Tibial nerve (tissue), 4 donors: ENCODE results near the gene CLDN1. TPM values are rescaled to one million over a fixed set of nuclear protein-coding genes. Genes with fewer than 3 reads are reported as not detected.

Experiments used
- DNase-seq, 2 donors: peaks; one replicate each; pipeline ENCODE4 v3.0.0-alpha.2; 2019; ENCODE audit warnings: low spot score in 2 of 2
- H3K27ac ChIP-seq, 4 donors: fragments of 200-600 bp; sonication (generic) in 3 of 4; one replicate each; pipeline ENCODE4 v1.5.1; 2017 to 2019; ENCODE audit warnings: mild to moderate bottlenecking in 1 of 4
- H3K27me3 ChIP-seq, 2 donors: fragments of 200-600 bp; sonication (generic) in 1 of 2; one replicate each; pipeline versions ENCODE4 v1.5.1 to v1.6.0; 2017 to 2019
- H3K36me3 ChIP-seq, 3 donors: fragments of 200-600 bp; sonication (generic); one replicate each; pipeline ENCODE4 v1.5.1; 2018 to 2019
- H3K4me1 ChIP-seq, 4 donors: fragments of 200-600 bp; sonication (generic) in 3 of 4; one replicate each; pipeline ENCODE4 v1.5.1; 2017 to 2019
- H3K4me3 ChIP-seq, 4 donors: fragments of 200-600 bp; sonication (generic) in 3 of 4; one replicate each; pipeline ENCODE4 v1.5.1; 2017 to 2019; ENCODE audit warnings: mild to moderate bottlenecking in 1 of 4, moderate library complexity in 1 of 4
- H3K9me3 ChIP-seq, 4 donors: fragments of 200-600 bp; sonication (generic) in 3 of 4; one replicate each; pipeline ENCODE4 v1.5.1; 2017 to 2019
- CTCF ChIP-seq, 5 experiments: fragments of 200-600 bp in 3 of 5; fragments of 450-650 bp in 2 of 5; sonication (generic) in 3 of 5; IDR thresholded peaks; one replicate each; pipeline ENCODE4 v1.5.1; 2016 to 2019; ENCODE audit warnings: antibody characterized with exemption in 5 of 5, mild to moderate bottlenecking in 3 of 5, moderate library complexity in 2 of 5
- EP300 ChIP-seq, 2 donors: sonication (generic); formaldehyde crosslinking; IDR thresholded peaks; one replicate each; pipeline ENCODE4 v1.6.1; 2017; ENCODE audit warnings: antibody characterized with exemption in 2 of 2, mild to moderate bottlenecking in 1 of 2
- POLR2A ChIP-seq, 2 donors: fragments of 450-650 bp; IDR thresholded peaks; one replicate each; pipeline ENCODE4 v1.6.1; 2017; ENCODE audit warnings: antibody characterized with exemption in 2 of 2, mild to moderate bottlenecking in 2 of 2, moderate library complexity in 2 of 2
- WGBS, 2 donors: methylation state at CpG; one replicate each; pipeline ENCODE4 v1.1.5; 2018; 5-methylcytosine and 5-hydroxymethylcytosine counted together
- total RNA-seq, 4 donors: library from RNA; depleted of rRNA; stranded (reverse); fragments of >200 nt; gene quantifications; one replicate each; pipeline ENCODE4 v1.1.0, GENCODE V29; 2016

The CLDN1 gene
- total RNA-seq, 4 donors from 2014 or later: 74.7 to 208 (median 133) TPM

DNA sequence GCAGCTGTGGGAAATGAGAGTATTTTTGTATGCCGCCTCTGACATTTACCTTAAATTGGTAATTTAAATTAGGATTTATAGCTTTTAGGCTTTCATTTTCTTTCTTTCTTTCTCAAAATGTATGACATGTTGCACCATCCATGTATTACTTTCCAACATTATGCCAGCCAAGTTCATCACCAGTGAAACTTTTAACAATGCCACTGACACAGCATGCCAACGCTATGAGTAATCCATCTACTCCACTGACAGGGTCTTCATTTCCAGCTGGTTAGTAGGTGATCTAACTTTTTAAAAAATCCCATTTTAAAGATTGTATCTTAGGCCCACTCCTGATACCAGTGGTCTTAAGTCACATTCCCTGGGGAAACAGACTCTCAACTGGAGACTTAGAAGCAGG, 43.9 kb upstream of the CLDN1 start:
- Histone ChIP-seq H3K9me3 (no peaks in the 10 kb centered on the region), H3K4me3 (no peak overlapping the region), H3K36me3 (no peaks in the 10 kb centered on the region), H3K27ac (no peak overlapping the region), H3K4me1 (no peaks in the 10 kb centered on the region), H3K27me3 (no peaks in the 10 kb centered on the region)
- no peak for DNase-seq
- 44 to 66% methylated on average over 2 of the region's 2 CpGs for WGBS, 2 donors
- TF ChIP-seq CTCF (IDR thresholded peaks at IDR 0.05): no peak
- TF ChIP-seq EP300 (IDR thresholded peaks at IDR 0.05): no peak
- no peak for TF ChIP-seq POLR2A (IDR thresholded peaks at IDR 0.05)

- Histone ChIP-seq H3K9me3 (no peaks in the 10 kb centered on the region), H3K36me3 (no peaks in the 10 kb centered on the region), H3K27me3 (no peaks in the 10 kb centered on the region), H3K27ac (no peak overlapping the region), H3K4me1 (no peaks in the 10 kb centered on the region), H3K4me3 (no peak overlapping the region)
- no peak for TF ChIP-seq CTCF (IDR thresholded peaks at IDR 0.05)
- TF ChIP-seq EP300 (IDR thresholded peaks at IDR 0.05): no peak
- no peak for TF ChIP-seq POLR2A (IDR thresholded peaks at IDR 0.05)
- no peak for DNase-seq
- 78 to 79% methylated on average over 9 of the region's 9 CpGs for WGBS, 2 donors
Observed at GRCh38 chr3:190362258-190362657, 40.0 kb upstream of the CLDN1 start.

- TF ChIP-seq POLR2A (IDR thresholded peaks at IDR 0.05) (no peak), CTCF (IDR thresholded peaks at IDR 0.05) (no peak), EP300 (IDR thresholded peaks at IDR 0.05) (no peak)
- no peak overlapping the region for H3K4me3 ChIP-seq
- no peaks in the 10 kb centered on the region for H3K36me3 ChIP-seq
- 96 to 100% methylated on average over 1 of the region's 1 CpG for WGBS, 2 donors
- no peaks in the 10 kb centered on the region for H3K4me1 ChIP-seq
- H3K9me3 ChIP-seq: no peaks in the 10 kb centered on the region
- no peaks in the 10 kb centered on the region for H3K27me3 ChIP-seq
- H3K27ac ChIP-seq: no peak overlapping the region
- no peak for DNase-seq
Observed at GRCh38 chr3:190361791-190362190, 39.5 kb upstream of the CLDN1 start.

GRCh38 chr3:190360228-190360627, 38.0 kb upstream of the CLDN1 start:
- H3K27me3 ChIP-seq: no peaks in the 10 kb centered on the region
- H3K36me3 ChIP-seq: no peaks in the 10 kb centered on the region
- TF ChIP-seq POLR2A (IDR thresholded peaks at IDR 0.05) (no peak), EP300 (IDR thresholded peaks at IDR 0.05) (no peak), CTCF (IDR thresholded peaks at IDR 0.05) (no peak)
- no peak for DNase-seq
- H3K27ac ChIP-seq: peak overlapping the region in 1 of 4 donors; percentile 39
- H3K4me1 ChIP-seq: no peaks in the 10 kb centered on the region
- H3K4me3 ChIP-seq: no peak overlapping the region
- no peaks in the 10 kb centered on the region for H3K9me3 ChIP-seq
- 56 to 62% methylated on average over 2 of the region's 2 CpGs for WGBS, 2 donors

GRCh38 chr3:190359813-190360212, 37.6 kb upstream of the CLDN1 start:
- 23 to 25% methylated on average over 2 of the region's 2 CpGs for WGBS, 2 donors
- no peaks in the 10 kb centered on the region for H3K36me3 ChIP-seq
- no peak for TF ChIP-seq EP300 (IDR thresholded peaks at IDR 0.05)
- no peak for TF ChIP-seq POLR2A (IDR thresholded peaks at IDR 0.05)
- TF ChIP-seq CTCF (IDR thresholded peaks at IDR 0.05): no peak
- no peaks in the 10 kb centered on the region for H3K9me3 ChIP-seq
- H3K4me3 ChIP-seq: no peak overlapping the region
- no peak for DNase-seq
- H3K4me1 ChIP-seq: no peaks in the 10 kb centered on the region
- H3K27me3 ChIP-seq: no peaks in the 10 kb centered on the region
- peak overlapping the region in 1 of 4 donors; percentile 39 for H3K27ac ChIP-seq
